A673 (cell line): ENCODE measurements around the gene TSHZ1.

ENCODE experiments used
- EZH2 ChIP-seq: fragments of 200-600 bp; sonication (generic); IDR thresholded peaks from 2 replicates; pipeline ENCODE4 v1.6.1; 2017; ENCODE audit warnings: borderline replicate concordance, low read depth, mild to moderate bottlenecking, mixed read lengths, antibody characterized with exemption, low read length; ENCODE audit not compliant: poor library complexity, severe bottlenecking
- TF ChIP-seq, protein P1 (sequence below): fragments of 300-800, 200-600 bp; sonication (generic); conservative IDR thresholded peaks from 2 replicates; pipeline ENCODE4 v1.5.1; 2017; ENCODE audit warnings: low read depth, mild to moderate bottlenecking, antibody characterized with exemption, low read length, moderate library complexity, mixed read lengths

GRCh38 chr18:75330308-75330707 lies 119.7 kb downstream of the TSHZ1 start:
- TF ChIP-seq, protein P1, sequence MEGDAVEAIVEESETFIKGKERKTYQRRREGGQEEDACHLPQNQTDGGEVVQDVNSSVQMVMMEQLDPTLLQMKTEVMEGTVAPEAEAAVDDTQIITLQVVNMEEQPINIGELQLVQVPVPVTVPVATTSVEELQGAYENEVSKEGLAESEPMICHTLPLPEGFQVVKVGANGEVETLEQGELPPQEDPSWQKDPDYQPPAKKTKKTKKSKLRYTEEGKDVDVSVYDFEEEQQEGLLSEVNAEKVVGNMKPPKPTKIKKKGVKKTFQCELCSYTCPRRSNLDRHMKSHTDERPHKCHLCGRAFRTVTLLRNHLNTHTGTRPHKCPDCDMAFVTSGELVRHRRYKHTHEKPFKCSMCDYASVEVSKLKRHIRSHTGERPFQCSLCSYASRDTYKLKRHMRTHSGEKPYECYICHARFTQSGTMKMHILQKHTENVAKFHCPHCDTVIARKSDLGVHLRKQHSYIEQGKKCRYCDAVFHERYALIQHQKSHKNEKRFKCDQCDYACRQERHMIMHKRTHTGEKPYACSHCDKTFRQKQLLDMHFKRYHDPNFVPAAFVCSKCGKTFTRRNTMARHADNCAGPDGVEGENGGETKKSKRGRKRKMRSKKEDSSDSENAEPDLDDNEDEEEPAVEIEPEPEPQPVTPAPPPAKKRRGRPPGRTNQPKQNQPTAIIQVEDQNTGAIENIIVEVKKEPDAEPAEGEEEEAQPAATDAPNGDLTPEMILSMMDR: no peak
- TF ChIP-seq EZH2: no peak
